A673 (cell line): Measurements from ENCODE around the gene TRAF1. TPM values are rescaled to one million over a fixed set of nuclear protein-coding genes. Genes with fewer than 3 reads are reported as not detected.

ENCODE experiments used
- BruUV-seq: library from RNA; stranded (reverse); fragments of 400-500 nt; replicated peaks from 2 replicates; lab custom pipeline; 2021; lab: Mats Ljungman, UMichigan
- CTCF ChIA-PET: fragments of 300-600 bp; sonication (Branson Sonifier 250); formaldehyde crosslinking; loops from one replicate; lab custom pipeline; 2022; ENCODE audit warnings: antibody characterized with exemption; lab: Charles Lee
- POLR2A ChIA-PET: fragments of 300-600 bp; sonication (Branson Sonifier 250); formaldehyde crosslinking; loops from one replicate; lab custom pipeline; 2022; ENCODE audit warnings: antibody characterized with exemption; ENCODE audit not compliant: low non-redundant PET; lab: Charles Lee
- DNase-seq: peaks from one replicate; pipeline ENCODE4 v3.0.0-alpha.2; 2015; ENCODE audit warnings: low spot score
- H3K27ac ChIP-seq: fragments of 200-600 bp; sonication (generic); 2 replicates; pipeline ENCODE4 v1.5.1; 2016; ENCODE audit warnings: mixed run types, low read depth, mild to moderate bottlenecking, mixed read lengths, antibody characterized with exemption, low read length; ENCODE audit not compliant: poor library complexity, severe bottlenecking
- H3K27me3 ChIP-seq: fragments of 200-600 bp; sonication (generic); replicated peaks from 2 replicates; pipeline ENCODE4 v1.6.1; 2017; ENCODE audit warnings: mixed run types, low read depth, mild to moderate bottlenecking, mixed read lengths, antibody characterized with exemption, low read length; ENCODE audit not compliant: insufficient read depth, poor library complexity
- H3K36me3 ChIP-seq: fragments of 200-600 bp; sonication (generic); 2 replicates; pipeline ENCODE4 v1.6.1; 2016; ENCODE audit warnings: mixed run types, mild to moderate bottlenecking, mixed read lengths, antibody characterized with exemption, low read length; ENCODE audit not compliant: insufficient read depth, poor library complexity, severe bottlenecking
- H3K4me1 ChIP-seq: fragments of 200-600 bp; sonication (generic); 2 replicates; pipeline ENCODE4 v1.6.1; 2017; ENCODE audit warnings: mixed run types, mild to moderate bottlenecking, mixed read lengths, antibody characterized with exemption, low read length; ENCODE audit not compliant: insufficient read depth, poor library complexity, severe bottlenecking
- H3K4me3 ChIP-seq: fragments of 200-600 bp; sonication (generic); 2 replicates; pipeline ENCODE4 v1.5.1; 2016; ENCODE audit warnings: low read depth, mixed run types, mild to moderate bottlenecking, mixed read lengths, low read length; ENCODE audit not compliant: poor library complexity, severe bottlenecking
- H3K9me3 ChIP-seq: fragments of 200-600 bp; sonication (generic); 2 replicates; pipeline ENCODE4 v1.6.1; 2016; ENCODE audit warnings: mixed run types, low read depth, mild to moderate bottlenecking, mixed read lengths, antibody characterized with exemption, low read length; ENCODE audit not compliant: poor library complexity, severe bottlenecking
- CTCF ChIP-seq: fragments of 300-800, 200-600 bp; sonication (generic); conservative IDR thresholded peaks from 2 replicates; pipeline ENCODE4 v1.5.1; 2017; ENCODE audit warnings: low read depth, mild to moderate bottlenecking, antibody characterized with exemption, low read length, moderate library complexity, mixed read lengths
- EZH2 ChIP-seq: fragments of 200-600 bp; sonication (generic); IDR thresholded peaks from 2 replicates; pipeline ENCODE4 v1.6.1; 2017; ENCODE audit warnings: borderline replicate concordance, low read depth, mild to moderate bottlenecking, mixed read lengths, antibody characterized with exemption, low read length; ENCODE audit not compliant: poor library complexity, severe bottlenecking
- intact Hi-C: fragments of 100-400 bp; cut with micrococcal nuclease; formaldehyde crosslinking; loops from one replicate; pipeline ENCODE4 v1.10.0; 2022; ENCODE audit not compliant: unreplicated experiment
- total RNA-seq: library from RNA; stranded (reverse); gene quantifications from 2 replicates; pipeline ENCODE4 v1.2.3, GENCODE V29; 2021

TRAF1 gene
- total RNA-seq, 1 experiment from 2014 or later: 0.73 TPM

GRCh38 chr9:120912958-120913646, 13.5 kb downstream of the TRAF1 start:
- ChIA-PET CTCF (no interaction called here), POLR2A (no interaction called here)
- H3K4me1 ChIP-seq: peaks cover 11% of the 10 kb centered on the region
- no peaks in the 10 kb centered on the region for H3K36me3 ChIP-seq
- no peaks in the 10 kb centered on the region for H3K9me3 ChIP-seq
- intact Hi-C loops: no loop called here
- no peak for DNase-seq
- no peak overlapping the region for H3K27ac ChIP-seq
- no TSS peak for BruUV-seq
- H3K4me3 ChIP-seq: no peak overlapping the region
- H3K27me3 ChIP-seq: no peaks in the 10 kb centered on the region
- no peak for TF ChIP-seq CTCF
- no peak for TF ChIP-seq EZH2

DNA sequence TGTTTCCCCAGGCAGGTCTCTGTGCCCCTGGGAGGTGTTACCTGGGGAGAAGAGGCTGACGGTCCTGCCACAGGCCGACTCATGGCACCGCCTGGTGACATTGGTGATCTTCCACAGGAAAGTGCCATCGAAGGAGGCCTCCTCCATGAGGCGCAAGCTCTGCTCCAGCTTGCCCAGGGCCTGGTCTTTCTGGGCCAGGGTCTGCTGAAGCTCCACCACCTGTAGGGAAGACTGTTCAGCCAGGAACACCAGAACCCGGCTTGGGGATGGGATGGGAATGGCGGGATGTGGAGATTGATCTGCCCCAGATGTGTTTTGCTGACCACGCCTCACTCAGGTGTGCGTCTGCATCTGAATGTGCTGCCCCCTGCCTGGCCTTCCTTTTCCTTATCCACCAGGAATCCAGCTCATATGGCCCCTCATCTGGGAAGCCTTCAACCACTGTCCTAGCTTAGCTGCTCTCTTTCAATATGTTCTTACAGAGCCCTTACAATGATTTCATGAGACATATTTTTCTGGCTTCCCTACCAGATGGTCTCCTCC, 15.2 kb downstream of the TRAF1 start:
- Histone ChIP-seq H3K36me3 (no peaks in the 10 kb centered on the region), H3K27ac (no peak overlapping the region), H3K4me1 (peaks cover 5% of the 10 kb centered on the region), H3K4me3 (no peak overlapping the region), H3K27me3 (no peaks in the 10 kb centered on the region), H3K9me3 (no peaks in the 10 kb centered on the region)
- ChIA-PET POLR2A (no interaction called here), CTCF (no interaction called here)
- DNase-seq: no peak
- intact Hi-C loops: no loop called here
- BruUV-seq: no TSS peak
- TF ChIP-seq EZH2: no peak
- no peak for TF ChIP-seq CTCF

DNA sequence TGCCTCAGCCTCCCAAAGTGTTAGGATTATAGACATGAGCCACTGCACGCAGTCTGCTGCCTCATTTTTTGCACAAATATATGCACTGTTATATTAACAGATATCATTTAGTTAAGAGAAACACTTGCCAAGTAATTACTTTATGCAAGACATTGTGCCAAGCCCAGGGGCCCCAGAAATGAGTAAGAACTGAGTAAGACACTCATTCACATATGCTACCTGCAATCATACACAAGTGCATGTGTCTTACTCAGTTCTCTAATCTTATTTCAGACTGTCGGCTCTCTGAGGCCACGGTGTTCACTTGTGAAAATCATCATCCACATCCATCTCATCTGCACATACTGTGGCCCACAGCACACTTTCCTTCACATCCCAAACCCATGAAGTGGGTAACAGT, 16.0 kb downstream of the TRAF1 start:
- TF ChIP-seq EZH2: no peak
- no peak for TF ChIP-seq CTCF
- intact Hi-C loops: no loop called here
- H3K9me3 ChIP-seq: no peaks in the 10 kb centered on the region
- no peaks in the 10 kb centered on the region for H3K27me3 ChIP-seq
- no peaks in the 10 kb centered on the region for H3K4me1 ChIP-seq
- H3K4me3 ChIP-seq: no peak overlapping the region
- no peak for DNase-seq
- no peaks in the 10 kb centered on the region for H3K36me3 ChIP-seq
- POLR2A ChIA-PET: no interaction called here
- CTCF ChIA-PET: no interaction called here
- H3K27ac ChIP-seq: no peak overlapping the region
- BruUV-seq: no TSS peak
